Activated T-helper 1 cell treated with anti-CD3 and anti-CD28 coated beads, Interleukin-12 subunit alpha, Interleukin-12 subunit beta, Interleukin-2, Interleukin-4 antibody, amounts not matched to agents 30 ng/mL and 10 ng/mL and 1 ng/mL, durations not matched to agents 14 hours and 24 hours and 36 hours (primary cell): Measurements from ENCODE around the gene SLC7A11. TPM values are rescaled to one million over a fixed set of nuclear protein-coding genes. Genes with fewer than 3 reads are reported as not detected.

Source experiments
- DNase-seq: peaks from one replicate; pipeline ENCODE4 v3.0.0; 2021; ENCODE audit warnings: low spot score
- H3K27ac Mint-ChIP-seq: one replicate; pipeline ENCODE4 v1.8.0; 2021; ENCODE audit warnings: mild to moderate bottlenecking, mixed read lengths
- H3K27me3 Mint-ChIP-seq: one replicate; pipeline ENCODE4 v1.8.0; 2022; ENCODE audit warnings: mild to moderate bottlenecking, moderate library complexity, mixed read lengths; ENCODE audit not compliant: insufficient read depth
- H3K36me3 Mint-ChIP-seq: one replicate; pipeline ENCODE4 v1.8.0; 2021; ENCODE audit warnings: low read depth, mixed read lengths
- H3K4me1 Mint-ChIP-seq: one replicate; pipeline ENCODE4 v1.8.0; 2021; ENCODE audit warnings: low read depth, mixed read lengths
- H3K4me3 Mint-ChIP-seq: one replicate; pipeline ENCODE4 v1.8.0; 2021; ENCODE audit warnings: mild to moderate bottlenecking, moderate library complexity, mixed read lengths
- H3K9me3 Mint-ChIP-seq: one replicate; pipeline ENCODE4 v1.8.0; 2021; ENCODE audit warnings: mixed read lengths
- intact Hi-C: fragments of 100-400 bp; cut with micrococcal nuclease; formaldehyde crosslinking; loops from one replicate; pipeline ENCODE4 v1.15.1; 2024
- total RNA-seq: library from RNA; stranded (reverse); gene quantifications from 2 replicates; pipeline ENCODE4 v1.2.3, GENCODE V29; 2022

Gene SLC7A11
- total RNA-seq, 1 donor from 2014 or later, result 2.6 TPM

GRCh38 chr4:138163171-138163570, 79.0 kb downstream of the SLC7A11 start:
- no peaks in the 10 kb centered on the region for H3K36me3 Mint-ChIP-seq
- H3K27ac Mint-ChIP-seq, result no peak overlapping the region

GRCh38 chr4:138162259-138162658, 79.9 kb downstream of the SLC7A11 start:
- no peak overlapping the region for H3K4me3 Mint-ChIP-seq
- no peak overlapping the region for H3K27ac Mint-ChIP-seq
- no peaks in the 10 kb centered on the region for H3K27me3 Mint-ChIP-seq
- H3K4me1 Mint-ChIP-seq, result no peaks in the 10 kb centered on the region
- intact Hi-C loops, result no loop called here
- no peak for DNase-seq
- H3K36me3 Mint-ChIP-seq, result no peaks in the 10 kb centered on the region
- H3K9me3 Mint-ChIP-seq, result no peaks in the 10 kb centered on the region

More at GRCh38 chr4:138163171-138163570, 79.0 kb downstream of the SLC7A11 start:
- DNase-seq, result no peak
- intact Hi-C loops, result no loop called here
- no peaks in the 10 kb centered on the region for H3K27me3 Mint-ChIP-seq
- H3K9me3 Mint-ChIP-seq, result no peaks in the 10 kb centered on the region
- no peaks in the 10 kb centered on the region for H3K4me1 Mint-ChIP-seq
- H3K4me3 Mint-ChIP-seq, result no peak overlapping the region

GRCh38 chr4:138161351-138161750, 80.8 kb downstream of the SLC7A11 start:
- intact Hi-C loops, result no loop called here

GRCh38 chr4:138158746-138159297, 83.3 kb downstream of the SLC7A11 start:
- no peak overlapping the region for H3K4me3 Mint-ChIP-seq
- H3K4me1 Mint-ChIP-seq, result no peaks in the 10 kb centered on the region
- H3K9me3 Mint-ChIP-seq, result no peaks in the 10 kb centered on the region
- no peak overlapping the region for H3K27ac Mint-ChIP-seq
- no peak for DNase-seq
- intact Hi-C loops, result no loop called here
- H3K36me3 Mint-ChIP-seq, result no peaks in the 10 kb centered on the region
- no peaks in the 10 kb centered on the region for H3K27me3 Mint-ChIP-seq

More at GRCh38 chr4:138161351-138161750, 80.8 kb downstream of the SLC7A11 start:
- no peak for DNase-seq
- Mint-ChIP-seq H3K4me3 (no peak overlapping the region), H3K9me3 (no peaks in the 10 kb centered on the region), H3K27ac (no peak overlapping the region), H3K27me3 (no peaks in the 10 kb centered on the region), H3K4me1 (no peaks in the 10 kb centered on the region), H3K36me3 (no peaks in the 10 kb centered on the region)

- no peaks in the 10 kb centered on the region for H3K9me3 Mint-ChIP-seq
- H3K27me3 Mint-ChIP-seq, result peaks cover 5% of the 10 kb centered on the region
- no peaks in the 10 kb centered on the region for H3K36me3 Mint-ChIP-seq
- no peaks in the 10 kb centered on the region for H3K4me1 Mint-ChIP-seq
- DNase-seq, result no peak
- H3K4me3 Mint-ChIP-seq, result no peak overlapping the region
- intact Hi-C loops, result no loop called here
- H3K27ac Mint-ChIP-seq, result no peak overlapping the region
Observed at GRCh38 chr4:138140879-138141278, 101.3 kb downstream of the SLC7A11 start.

GRCh38 chr4:138138774-138139173, 103.4 kb downstream of the SLC7A11 start:
- Mint-ChIP-seq H3K4me3 (no peak overlapping the region), H3K4me1 (no peaks in the 10 kb centered on the region), H3K9me3 (no peaks in the 10 kb centered on the region), H3K27me3 (peaks cover 5% of the 10 kb centered on the region), H3K36me3 (no peaks in the 10 kb centered on the region), H3K27ac (no peak overlapping the region)
- no peak for DNase-seq
- intact Hi-C loops, result no loop called here

GRCh38 chr4:138135610-138136009, 106.5 kb downstream of the SLC7A11 start:
- no peaks in the 10 kb centered on the region for H3K36me3 Mint-ChIP-seq
- peaks cover 1% of the 10 kb centered on the region for H3K27me3 Mint-ChIP-seq
- intact Hi-C loops, result no loop called here
- no peak overlapping the region for H3K4me3 Mint-ChIP-seq
- no peak for DNase-seq
- H3K9me3 Mint-ChIP-seq, result peaks cover 4% of the 10 kb centered on the region
- H3K27ac Mint-ChIP-seq, result no peak overlapping the region
- H3K4me1 Mint-ChIP-seq, result no peaks in the 10 kb centered on the region

- no peaks in the 10 kb centered on the region for H3K36me3 Mint-ChIP-seq
- no peak overlapping the region for H3K27ac Mint-ChIP-seq
- H3K9me3 Mint-ChIP-seq, result peaks cover 5% of the 10 kb centered on the region
- no peak overlapping the region for H3K4me3 Mint-ChIP-seq
- H3K4me1 Mint-ChIP-seq, result no peaks in the 10 kb centered on the region
- no peaks in the 10 kb centered on the region for H3K27me3 Mint-ChIP-seq
- intact Hi-C loops, result no loop called here
- DNase-seq, result no peak
Observed at GRCh38 chr4:138118270-138118669, 123.9 kb downstream of the SLC7A11 start.

- Mint-ChIP-seq H3K9me3 (no peaks in the 10 kb centered on the region), H3K4me1 (no peaks in the 10 kb centered on the region), H3K36me3 (no peaks in the 10 kb centered on the region), H3K4me3 (no peak overlapping the region), H3K27me3 (peaks cover 2% of the 10 kb centered on the region), H3K27ac (no peak overlapping the region)
- intact Hi-C loops, result no loop called here
- DNase-seq, result no peak
Observed at GRCh38 chr4:138115053-138115452, 127.1 kb downstream of the SLC7A11 start.

- no peaks in the 10 kb centered on the region for H3K4me1 Mint-ChIP-seq
- no peak for DNase-seq
- peaks cover 2% of the 10 kb centered on the region for H3K27me3 Mint-ChIP-seq
- no peaks in the 10 kb centered on the region for H3K36me3 Mint-ChIP-seq
- H3K27ac Mint-ChIP-seq, result no peak overlapping the region
- no peak overlapping the region for H3K4me3 Mint-ChIP-seq
- H3K9me3 Mint-ChIP-seq, result no peaks in the 10 kb centered on the region
- intact Hi-C loops, result no loop called here
Observed at GRCh38 chr4:138114434-138114833, 127.7 kb downstream of the SLC7A11 start.
